Ishikawa (cell line): ENCODE results near the gene LINGO1.
A peak's percentile ranks its signal among the peaks of the same experiment; 100 is the strongest.

Experiments
- CEBPB ChIP-seq: IDR thresholded peaks from 2 replicates; pipeline ENCODE4 v1.6.1; 2012
- CREB1 ChIP-seq: IDR thresholded peaks from 2 replicates; pipeline ENCODE4 v1.6.1; 2012; ENCODE audit warnings: low read depth
- EGR1 ChIP-seq: IDR thresholded peaks from 2 replicates; pipeline ENCODE4 v1.6.1; 2012
- EP300 ChIP-seq: IDR thresholded peaks from 2 replicates; pipeline ENCODE4 v1.6.1; 2012; ENCODE audit warnings: borderline replicate concordance
- FOXM1 ChIP-seq: IDR thresholded peaks from 2 replicates; pipeline ENCODE4 v1.6.1; 2012; ENCODE audit warnings: low read depth, borderline replicate concordance
- MAX ChIP-seq: IDR thresholded peaks from 2 replicates; pipeline ENCODE4 v1.6.1; 2012
- NFIC ChIP-seq: IDR thresholded peaks from 2 replicates; pipeline ENCODE4 v1.6.1; 2012
- RAD21 ChIP-seq: IDR thresholded peaks from 2 replicates; pipeline ENCODE4 v1.6.1; 2012; ENCODE audit warnings: low read depth
- REST ChIP-seq: IDR thresholded peaks from 2 replicates; pipeline ENCODE4 v1.6.1; 2012; ENCODE audit warnings: low read depth, mild to moderate bottlenecking
- TAF1 ChIP-seq: IDR thresholded peaks from 2 replicates; pipeline ENCODE4 v1.6.1; 2012; ENCODE audit warnings: low read depth, mild to moderate bottlenecking
- TCF12 ChIP-seq: IDR thresholded peaks from 2 replicates; pipeline ENCODE4 v1.6.1; 2012; ENCODE audit warnings: low read depth
- TEAD4 ChIP-seq: IDR thresholded peaks from 2 replicates; pipeline ENCODE4 v1.6.1; 2012
- USF1 ChIP-seq: IDR thresholded peaks from 2 replicates; pipeline ENCODE4 v1.6.1; 2012
- YY1 ChIP-seq: IDR thresholded peaks from 2 replicates; pipeline ENCODE4 v1.6.1; 2012; ENCODE audit warnings: low read depth
- ZBTB7A ChIP-seq: IDR thresholded peaks from 2 replicates; pipeline ENCODE4 v1.6.1; 2012; ENCODE audit warnings: low read depth

The LINGO1 gene

GRCh38 chr15:77659350-77660321 lies 26.9 kb upstream of the LINGO1 start:
- TF ChIP-seq REST (no peak), FOXM1 (no peak), ZBTB7A (no peak), RAD21 (peak; percentile 60)

- TF ChIP-seq REST (no peak), ZBTB7A (no peak), USF1 (no peak), MAX (no peak), YY1 (no peak), TCF12 (no peak), TEAD4 (no peak), EGR1 (no peak), FOXM1 (no peak), CREB1 (no peak), TAF1 (no peak), NFIC (no peak), RAD21 (no peak), CEBPB (no peak)
Measured at GRCh38 chr15:77658304-77658703, 25.6 kb upstream of the LINGO1 start.

GRCh38 chr15:77657634-77658238 lies 25.0 kb upstream of the LINGO1 start:
- TF ChIP-seq FOXM1 (no peak), USF1 (no peak), ZBTB7A (no peak), RAD21 (no peak), MAX (no peak), TEAD4 (no peak), TAF1 (no peak), CREB1 (no peak), EGR1 (no peak), REST (no peak), CEBPB (no peak), NFIC (no peak), EP300 (no peak)

- TF ChIP-seq EP300: no peak
- no peak for TF ChIP-seq EGR1
- TF ChIP-seq YY1: no peak
- no peak for TF ChIP-seq USF1
- no peak for TF ChIP-seq NFIC
- TF ChIP-seq REST: no peak
- TF ChIP-seq RAD21: no peak
- no peak for TF ChIP-seq MAX
- TF ChIP-seq ZBTB7A: no peak
- no peak for TF ChIP-seq FOXM1
Measured at GRCh38 chr15:77656294-77656693, 23.6 kb upstream of the LINGO1 start.
